ENCODE results near the gene PSMB7. TPM values are rescaled to one million over a fixed set of nuclear protein-coding genes. Genes with fewer than 3 reads are reported as not detected.

The PSMB7 gene
- total and polyA plus RNA-seq, 2 donors (not counting 1 experiment from before 2014, with no cell fraction given): 69.5 to 73.1 TPM

DNA sequence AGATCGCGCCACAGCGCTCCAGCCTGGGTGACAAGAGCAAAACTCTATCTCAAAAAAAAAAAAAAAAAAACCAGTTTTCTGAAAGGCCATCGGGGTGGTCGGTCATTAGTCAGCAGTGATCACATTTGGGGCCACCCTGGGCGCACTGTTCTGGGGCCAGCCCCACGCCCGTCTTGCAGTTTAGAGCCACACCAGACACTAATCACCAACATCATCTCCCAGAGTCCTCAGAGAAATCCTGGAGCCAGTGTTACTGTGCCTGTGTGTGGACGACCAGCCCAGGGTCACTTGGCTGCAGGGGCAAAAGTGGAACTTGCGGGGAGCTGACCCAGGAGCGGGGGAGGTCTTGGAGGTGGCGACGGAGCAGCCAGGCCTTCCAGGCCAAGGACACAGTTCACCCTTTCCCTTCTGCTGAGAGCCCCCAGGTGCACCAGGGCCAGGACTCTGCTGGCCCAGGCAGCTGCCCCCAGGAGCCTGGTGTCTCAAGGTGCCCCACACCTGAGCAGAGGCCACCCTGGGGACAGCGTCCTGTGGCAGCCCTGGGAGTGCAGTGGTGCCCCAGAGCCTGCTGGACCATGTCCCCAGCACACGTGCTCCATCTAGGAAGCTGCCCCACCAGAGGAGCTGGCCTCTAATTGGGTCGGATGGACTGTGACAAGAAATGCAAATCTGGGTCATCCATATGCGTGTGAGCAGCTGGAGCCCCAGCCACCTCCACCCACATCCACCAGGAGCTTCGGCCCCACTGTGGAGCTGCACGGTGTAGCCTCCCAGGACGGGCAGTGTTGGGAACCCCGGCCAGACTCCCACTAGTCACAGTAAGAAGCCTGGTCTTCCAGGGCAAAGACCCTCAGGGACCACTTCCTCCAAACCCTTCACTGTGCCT lies 106.4 kb downstream of the PSMB7 start:
- intact Hi-C loops (cut with micrococcal nuclease): no loop called here
- H3K27ac ChIP-seq (ENCODE audit: low read length in 2 of 2): no peak overlapping the region
- H3K4me3 ChIP-seq (ENCODE audit: control extremely low read depth in 1 of 5, extremely low read depth in 1 of 5, insufficient read depth in 1 of 5, low read depth in 2 of 5, low read length in 4 of 5): no peak overlapping the region
- TF ChIP-seq, protein P1, sequence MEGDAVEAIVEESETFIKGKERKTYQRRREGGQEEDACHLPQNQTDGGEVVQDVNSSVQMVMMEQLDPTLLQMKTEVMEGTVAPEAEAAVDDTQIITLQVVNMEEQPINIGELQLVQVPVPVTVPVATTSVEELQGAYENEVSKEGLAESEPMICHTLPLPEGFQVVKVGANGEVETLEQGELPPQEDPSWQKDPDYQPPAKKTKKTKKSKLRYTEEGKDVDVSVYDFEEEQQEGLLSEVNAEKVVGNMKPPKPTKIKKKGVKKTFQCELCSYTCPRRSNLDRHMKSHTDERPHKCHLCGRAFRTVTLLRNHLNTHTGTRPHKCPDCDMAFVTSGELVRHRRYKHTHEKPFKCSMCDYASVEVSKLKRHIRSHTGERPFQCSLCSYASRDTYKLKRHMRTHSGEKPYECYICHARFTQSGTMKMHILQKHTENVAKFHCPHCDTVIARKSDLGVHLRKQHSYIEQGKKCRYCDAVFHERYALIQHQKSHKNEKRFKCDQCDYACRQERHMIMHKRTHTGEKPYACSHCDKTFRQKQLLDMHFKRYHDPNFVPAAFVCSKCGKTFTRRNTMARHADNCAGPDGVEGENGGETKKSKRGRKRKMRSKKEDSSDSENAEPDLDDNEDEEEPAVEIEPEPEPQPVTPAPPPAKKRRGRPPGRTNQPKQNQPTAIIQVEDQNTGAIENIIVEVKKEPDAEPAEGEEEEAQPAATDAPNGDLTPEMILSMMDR (IDR thresholded peaks at IDR 0.05): no peak
- TF ChIP-seq EZH2 (IDR thresholded peaks at IDR 0.05; ENCODE audit: borderline replicate concordance, insufficient read depth, low read depth, low read length, poor library complexity, severe bottlenecking): no peak
- H3K4me3 Mint-ChIP-seq: no peak overlapping the region
- no peaks in the 10 kb centered on the region for H3K9me3 ChIP-seq (ENCODE audit: control extremely low read depth in 1 of 3, control insufficient read depth in 2 of 3, insufficient read depth in 1 of 3, low read length in 2 of 3)
- H3K27me3 ChIP-seq (replicated peaks in 1 of 4; ENCODE audit: control extremely low read depth in 1 of 4, control insufficient read depth in 3 of 4, insufficient read depth in 4 of 4, low read length in 3 of 4): no peaks in the 10 kb centered on the region
- no peaks in the 10 kb centered on the region for H3K9me3 Mint-ChIP-seq (ENCODE audit: insufficient read depth)
- WGBS (ENCODE audit: insufficient coverage): 97% methylated on average over 19 of the region's 21 CpGs
- DNase-seq (no peak), ATAC-seq (ENCODE audit: low read depth) (no peak)
- peaks cover 2 to 58% of the 10 kb centered on the region in 2 experiments for H3K36me3 ChIP-seq (replicated peaks in 1 of 2; ENCODE audit: control extremely low read depth in 1 of 2, control insufficient read depth in 1 of 2, extremely low read depth in 1 of 2, insufficient read depth in 2 of 2, low read length in 1 of 2)
- CTCF ChIA-PET: interaction anchor here (1.0 to 1.3 kb wide), 2 partner anchors 182 to 183 kb away, joined by 3 to 4 read pairs; no protein-coding TSS in a partner anchor
- peaks cover 21% of the 10 kb centered on the region for H3K79me2 ChIP-seq (ENCODE audit: control insufficient read depth, insufficient read depth, low read length)
- no peak overlapping the region for H3K9ac ChIP-seq (ENCODE audit: low read length)
- H2AFZ ChIP-seq (ENCODE audit: insufficient read depth, low read depth, low read length, poor library complexity, severe bottlenecking): no peak overlapping the region
- H4K20me1 ChIP-seq (ENCODE audit: control insufficient read depth, insufficient read depth, low read length, poor library complexity, severe bottlenecking): peaks cover 4% of the 10 kb centered on the region
- no peaks in the 10 kb centered on the region for H3K27me3 Mint-ChIP-seq
- peaks cover 2% of the 10 kb centered on the region for H3K4me1 Mint-ChIP-seq
- no peak overlapping the region for H3K4me2 ChIP-seq (replicated peaks; ENCODE audit: low read depth, low read length, poor library complexity, severe bottlenecking)
- no peaks in the 10 kb centered on the region for H3K4me1 ChIP-seq (ENCODE audit: control insufficient read depth in 2 of 2, insufficient read depth in 2 of 2, low read length in 2 of 2)
- POLR2A ChIA-PET: no interaction called here
- no peak overlapping the region for H3K27ac Mint-ChIP-seq

DNA sequence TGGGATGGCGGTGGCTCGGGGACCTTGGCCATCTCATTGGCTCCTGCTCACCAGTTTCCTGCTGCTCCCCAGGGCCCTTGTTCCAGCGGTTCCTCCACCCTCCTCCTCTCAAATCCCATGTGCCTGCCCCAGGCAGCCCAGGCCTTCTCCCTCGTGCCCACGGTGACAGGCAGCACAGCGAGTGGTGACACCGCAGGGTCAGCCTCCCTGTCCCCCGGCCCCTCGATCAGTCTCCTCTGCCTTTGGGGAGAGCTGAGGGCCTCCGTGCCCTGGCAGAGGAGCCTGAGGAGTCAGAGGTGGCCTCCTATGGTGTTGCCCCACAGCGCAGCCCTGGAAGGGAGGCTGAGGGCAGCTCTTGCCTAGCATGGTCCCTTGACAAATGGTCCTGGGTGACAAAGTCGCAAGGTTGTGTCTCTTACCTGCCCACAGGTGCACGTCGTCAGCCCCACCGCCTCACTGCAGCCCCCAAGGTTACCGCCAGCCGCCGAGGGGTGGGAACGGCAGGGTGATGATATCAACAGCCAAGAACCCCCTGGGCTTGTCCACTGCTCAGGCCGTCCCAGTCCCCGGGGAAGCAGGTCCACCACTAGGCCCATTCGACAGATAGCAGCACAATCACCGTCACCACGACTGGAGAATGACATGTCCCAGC lies 107.7 kb downstream of the PSMB7 start:
- no peak for ATAC-seq (ENCODE audit: low read depth)
- no peak for DNase-seq
- Histone ChIP-seq H3K27me3 (replicated peaks in 1 of 4; ENCODE audit: control extremely low read depth in 1 of 4, control insufficient read depth in 3 of 4, insufficient read depth in 4 of 4, low read length in 3 of 4) (no peaks in the 10 kb centered on the region), H3K4me1 (ENCODE audit: control insufficient read depth in 2 of 2, insufficient read depth in 2 of 2, low read length in 2 of 2) (no peaks in the 10 kb centered on the region), H3K4me3 (ENCODE audit: control extremely low read depth in 1 of 5, extremely low read depth in 1 of 5, insufficient read depth in 1 of 5, low read depth in 2 of 5, low read length in 4 of 5) (no peak overlapping the region), H3K36me3 (replicated peaks in 1 of 2; ENCODE audit: control extremely low read depth in 1 of 2, control insufficient read depth in 1 of 2, extremely low read depth in 1 of 2, insufficient read depth in 2 of 2, low read length in 1 of 2) (peaks cover 4 to 58% of the 10 kb centered on the region in 2 experiments), H3K27ac (ENCODE audit: low read length in 2 of 2) (no peak overlapping the region), H4K20me1 (ENCODE audit: control insufficient read depth, insufficient read depth, low read length, poor library complexity, severe bottlenecking) (peaks cover 15% of the 10 kb centered on the region), H3K4me2 (replicated peaks; ENCODE audit: low read depth, low read length, poor library complexity, severe bottlenecking) (no peak overlapping the region), H3K79me2 (ENCODE audit: control insufficient read depth, insufficient read depth, low read length) (peaks cover 33% of the 10 kb centered on the region), H3K9me3 (ENCODE audit: control extremely low read depth in 1 of 3, control insufficient read depth in 2 of 3, insufficient read depth in 1 of 3, low read length in 2 of 3) (no peaks in the 10 kb centered on the region), H3K9ac (ENCODE audit: low read length) (no peak overlapping the region), H2AFZ (ENCODE audit: insufficient read depth, low read depth, low read length, poor library complexity, severe bottlenecking) (no peak overlapping the region)
- Mint-ChIP-seq H3K4me3 (no peak overlapping the region), H3K9me3 (ENCODE audit: insufficient read depth) (no peaks in the 10 kb centered on the region), H3K4me1 (no peaks in the 10 kb centered on the region), H3K27me3 (no peaks in the 10 kb centered on the region), H3K27ac (no peak overlapping the region)
- intact Hi-C loops (cut with micrococcal nuclease): no loop called here
- TF ChIP-seq, protein P1 (IDR thresholded peaks at IDR 0.05): no peak
- TF ChIP-seq EZH2 (IDR thresholded peaks at IDR 0.05; ENCODE audit: borderline replicate concordance, insufficient read depth, low read depth, low read length, poor library complexity, severe bottlenecking): no peak
- POLR2A ChIA-PET: no interaction called here
- WGBS (ENCODE audit: insufficient coverage): 95% methylated on average over 22 of the region's 24 CpGs
- CTCF ChIA-PET: no interaction called here

All from B cell (primary cell).